ENCODE measurements around the gene SMG6. TPM values are rescaled to one million over a fixed set of nuclear protein-coding genes. Genes with fewer than 3 reads are reported as not detected.
"Not testable (repeated sequence)": the region's sequence is repeated elsewhere in the genome, so short reads cannot be mapped to it uniquely, and the experiment has no call there.

The SMG6 gene
- total RNA-seq, 1 donor from 2014 or later: 39.7 TPM

DNA sequence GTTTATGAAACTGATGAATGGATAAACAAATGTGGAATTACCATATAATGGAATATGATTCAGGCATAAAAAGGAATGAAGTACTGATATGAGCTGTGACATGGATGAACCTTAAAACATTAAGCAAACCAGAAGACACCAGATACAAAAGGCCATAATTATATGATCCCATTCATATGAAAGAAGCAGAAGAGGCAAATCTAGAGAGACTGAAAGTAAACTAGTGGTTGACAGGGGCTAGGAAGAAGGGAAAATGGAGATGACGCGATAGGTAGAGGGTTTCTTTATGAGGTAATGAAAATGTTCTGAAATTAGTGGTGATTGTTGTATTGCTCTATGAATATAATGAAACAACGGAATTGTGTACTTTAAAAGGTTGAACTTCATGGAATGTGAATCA, 160.3 kb downstream of the SMG6 start:
- TF ChIP-seq, protein P1, sequence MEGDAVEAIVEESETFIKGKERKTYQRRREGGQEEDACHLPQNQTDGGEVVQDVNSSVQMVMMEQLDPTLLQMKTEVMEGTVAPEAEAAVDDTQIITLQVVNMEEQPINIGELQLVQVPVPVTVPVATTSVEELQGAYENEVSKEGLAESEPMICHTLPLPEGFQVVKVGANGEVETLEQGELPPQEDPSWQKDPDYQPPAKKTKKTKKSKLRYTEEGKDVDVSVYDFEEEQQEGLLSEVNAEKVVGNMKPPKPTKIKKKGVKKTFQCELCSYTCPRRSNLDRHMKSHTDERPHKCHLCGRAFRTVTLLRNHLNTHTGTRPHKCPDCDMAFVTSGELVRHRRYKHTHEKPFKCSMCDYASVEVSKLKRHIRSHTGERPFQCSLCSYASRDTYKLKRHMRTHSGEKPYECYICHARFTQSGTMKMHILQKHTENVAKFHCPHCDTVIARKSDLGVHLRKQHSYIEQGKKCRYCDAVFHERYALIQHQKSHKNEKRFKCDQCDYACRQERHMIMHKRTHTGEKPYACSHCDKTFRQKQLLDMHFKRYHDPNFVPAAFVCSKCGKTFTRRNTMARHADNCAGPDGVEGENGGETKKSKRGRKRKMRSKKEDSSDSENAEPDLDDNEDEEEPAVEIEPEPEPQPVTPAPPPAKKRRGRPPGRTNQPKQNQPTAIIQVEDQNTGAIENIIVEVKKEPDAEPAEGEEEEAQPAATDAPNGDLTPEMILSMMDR (IDR thresholded peaks at IDR 0.05; ENCODE audit: insufficient read depth, low read depth, low read length): no peak
- no peak for TF ChIP-seq EZH2 (IDR thresholded peaks at IDR 0.05; ENCODE audit: insufficient read depth, low read length)
- peaks cover 8% of the 10 kb centered on the region for H3K36me3 Mint-ChIP-seq (ENCODE audit: low read depth, unreplicated experiment)
- H3K36me3 ChIP-seq (ENCODE audit: insufficient read depth, low read length): no peaks in the 10 kb centered on the region
- no peaks in the 10 kb centered on the region for H3K27me3 ChIP-seq (ENCODE audit: insufficient read depth, low read length)
- H3K9ac ChIP-seq (ENCODE audit: low read length): no peak overlapping the region
- H3K27ac Mint-ChIP-seq (ENCODE audit: unreplicated experiment): no peak overlapping the region
- H3K79me2 ChIP-seq (ENCODE audit: insufficient read depth, low read length): peaks cover 6% of the 10 kb centered on the region
- no peak overlapping the region for H3K4me2 ChIP-seq (ENCODE audit: low read length)
- H3K4me1 ChIP-seq (ENCODE audit: insufficient read depth, low read length): peaks cover 9% of the 10 kb centered on the region
- no peak overlapping the region for H3K4me3 ChIP-seq (ENCODE audit: insufficient read depth, low read depth, low read length)
- no peak for FAIRE-seq
- H3K27me3 Mint-ChIP-seq (ENCODE audit: low read depth, unreplicated experiment): no peaks in the 10 kb centered on the region
- no peaks in the 10 kb centered on the region for H4K20me1 ChIP-seq (ENCODE audit: insufficient read depth, low read length)
- H3K9me3 Mint-ChIP-seq (ENCODE audit: unreplicated experiment): no peaks in the 10 kb centered on the region
- DNase-seq (ENCODE audit: low read depth): no peak
- no peak overlapping the region for H3K4me3 Mint-ChIP-seq (ENCODE audit: unreplicated experiment)
- H2AFZ ChIP-seq (ENCODE audit: low read depth, low read length): no peak overlapping the region
- no peak overlapping the region for H3K27ac ChIP-seq (ENCODE audit: low read depth, low read length)
- H3K9me3 ChIP-seq (ENCODE audit: insufficient read depth, low read depth, low read length): no peaks in the 10 kb centered on the region
- H3K4me1 Mint-ChIP-seq (ENCODE audit: low read depth, unreplicated experiment): peaks cover 9% of the 10 kb centered on the region

GRCh38 chr17:2142682-2143081, 160.9 kb downstream of the SMG6 start:
- not testable (repeated sequence) for H3K9ac ChIP-seq (ENCODE audit: low read length); H3K9me3 Mint-ChIP-seq (ENCODE audit: unreplicated experiment); H3K27ac Mint-ChIP-seq (ENCODE audit: unreplicated experiment); H3K27me3 ChIP-seq (ENCODE audit: insufficient read depth, low read length); H3K36me3 ChIP-seq (ENCODE audit: insufficient read depth, low read length); H3K36me3 Mint-ChIP-seq (ENCODE audit: low read depth, unreplicated experiment); DNase-seq (ENCODE audit: low read depth); H3K27ac ChIP-seq (ENCODE audit: low read depth, low read length); H3K4me3 ChIP-seq (ENCODE audit: insufficient read depth, low read depth, low read length); H3K4me3 Mint-ChIP-seq (ENCODE audit: unreplicated experiment); H4K20me1 ChIP-seq (ENCODE audit: insufficient read depth, low read length); FAIRE-seq; H2AFZ ChIP-seq (ENCODE audit: low read depth, low read length); H3K9me3 ChIP-seq (ENCODE audit: insufficient read depth, low read depth, low read length); H3K27me3 Mint-ChIP-seq (ENCODE audit: low read depth, unreplicated experiment); H3K79me2 ChIP-seq (ENCODE audit: insufficient read depth, low read length); H3K4me2 ChIP-seq (ENCODE audit: low read length)
- H3K4me1 Mint-ChIP-seq (ENCODE audit: low read depth, unreplicated experiment): peaks cover 16% of the 10 kb centered on the region
- H3K4me1 ChIP-seq (ENCODE audit: insufficient read depth, low read length): peaks cover 15% of the 10 kb centered on the region

GRCh38 chr17:2140683-2141082, 162.9 kb downstream of the SMG6 start:
- H3K9ac ChIP-seq (ENCODE audit: low read length): no peak overlapping the region
- peaks cover 24% of the 10 kb centered on the region for H3K4me1 Mint-ChIP-seq (ENCODE audit: low read depth, unreplicated experiment)
- H3K27ac Mint-ChIP-seq (ENCODE audit: unreplicated experiment): no peak overlapping the region
- H3K36me3 Mint-ChIP-seq (ENCODE audit: low read depth, unreplicated experiment): peaks cover 2% of the 10 kb centered on the region
- H3K36me3 ChIP-seq (ENCODE audit: insufficient read depth, low read length): no peaks in the 10 kb centered on the region
- H3K4me3 Mint-ChIP-seq (ENCODE audit: unreplicated experiment): no peak overlapping the region
- DNase-seq (ENCODE audit: low read depth) (no peak), FAIRE-seq (no peak)
- H4K20me1 ChIP-seq (ENCODE audit: insufficient read depth, low read length): no peaks in the 10 kb centered on the region
- TF ChIP-seq EZH2 (IDR thresholded peaks at IDR 0.05; ENCODE audit: insufficient read depth, low read length): no peak
- TF ChIP-seq, protein P1 (IDR thresholded peaks at IDR 0.05; ENCODE audit: insufficient read depth, low read depth, low read length): no peak
- H3K27ac ChIP-seq (ENCODE audit: low read depth, low read length): no peak overlapping the region
- H3K4me1 ChIP-seq (ENCODE audit: insufficient read depth, low read length): peaks cover 24% of the 10 kb centered on the region
- H3K9me3 Mint-ChIP-seq (ENCODE audit: unreplicated experiment): no peaks in the 10 kb centered on the region
- no peaks in the 10 kb centered on the region for H3K9me3 ChIP-seq (ENCODE audit: insufficient read depth, low read depth, low read length)
- H3K27me3 Mint-ChIP-seq (ENCODE audit: low read depth, unreplicated experiment): no peaks in the 10 kb centered on the region
- H3K4me3 ChIP-seq (ENCODE audit: insufficient read depth, low read depth, low read length): no peak overlapping the region
- no peak overlapping the region for H2AFZ ChIP-seq (ENCODE audit: low read depth, low read length)
- no peaks in the 10 kb centered on the region for H3K27me3 ChIP-seq (ENCODE audit: insufficient read depth, low read length)
- H3K79me2 ChIP-seq (ENCODE audit: insufficient read depth, low read length): no peaks in the 10 kb centered on the region
- no peak overlapping the region for H3K4me2 ChIP-seq (ENCODE audit: low read length)

All from astrocyte (in vitro differentiated cells and primary cell).